Testis (tissue), 3 donors: ENCODE results near the gene RDM1. TPM values are rescaled to one million over a fixed set of nuclear protein-coding genes. Genes with fewer than 3 reads are reported as not detected.

Experiments
- DNase-seq: peaks from one replicate; pipeline ENCODE4 v3.0.0-alpha.2; 2019
- H3K27ac ChIP-seq, 2 donors: fragments of 200-600 bp; sonication (generic); one replicate each; pipeline ENCODE4 v1.5.1; 2019
- H3K27me3 ChIP-seq: fragments of 200-600 bp; sonication (generic); one replicate; pipeline ENCODE4 v1.5.1; 2019
- H3K36me3 ChIP-seq: fragments of 200-600 bp; sonication (generic); one replicate; pipeline ENCODE4 v1.5.1; 2017; ENCODE audit warnings: low read depth; ENCODE audit errors: missing control alignments
- H3K4me1 ChIP-seq: fragments of 200-600 bp; sonication (generic); one replicate; pipeline ENCODE4 v1.5.1; 2019
- H3K4me3 ChIP-seq, 2 donors: fragments of 200-600 bp; sonication (generic); one replicate each; pipeline ENCODE4 v1.5.1; 2017 to 2019
- H3K9me3 ChIP-seq: fragments of 200-600 bp; sonication (generic); one replicate; pipeline ENCODE4 v1.5.1; 2017
- CTCF ChIP-seq, 3 experiments: fragments of 450-650 bp in 2 of 3; fragments of 200-600 bp in 1 of 3; sonication (generic) in 1 of 3; IDR thresholded peaks; one replicate each; pipeline ENCODE4 v1.5.1; 2016 to 2019; ENCODE audit warnings: antibody characterized with exemption in 3 of 3, mild to moderate bottlenecking in 2 of 3, moderate library complexity in 1 of 3
- POLR2A ChIP-seq: fragments of 450-650 bp; IDR thresholded peaks from one replicate; pipeline ENCODE4 v1.6.1; 2017; ENCODE audit warnings: antibody characterized with exemption, mild to moderate bottlenecking, moderate library complexity
- WGBS, 2 donors: methylation state at CpG; one replicate each; pipeline ENCODE4 v1.1.5; 2018; 5-methylcytosine and 5-hydroxymethylcytosine counted together
- intact Hi-C: fragments of 100-400 bp; cut with DNase I; formaldehyde crosslinking; loops from one replicate; pipeline ENCODE4 v1.15.1; 2023; ENCODE audit warnings: low total_unique reads
- polyA plus RNA-seq: library from polyadenylated mRNA; stranded (reverse); fragments of 350-450 nt; fragmentation: Illumina TruSeq; extraction: RNeasy Lipid Tissue Mini Kit (QIAGEN cat#74804); gene quantifications from one replicate; pipeline ENCODE4 v1.2.3, GENCODE V29; 2014; ENCODE audit warnings: low read depth, low replicate concordance; ENCODE audit not compliant: insufficient read depth
- total RNA-seq, 2 donors: library from RNA; depleted of rRNA; stranded (reverse); fragments of >200 nt; gene quantifications; one replicate each; pipeline ENCODE4 v1.2.3, GENCODE V29; 2016

RDM1 gene
- total and polyA plus RNA-seq, 3 donors from 2014 or later, result 9.6 to 19.3 (median 18.6) TPM

GRCh38 chr17:35875800-35876139, 54.8 kb downstream of the RDM1 start:
- H3K4me1 ChIP-seq, result no peaks in the 10 kb centered on the region
- intact Hi-C loops, result no loop called here
- no peaks in the 10 kb centered on the region for H3K9me3 ChIP-seq
- DNase-seq, result no peak
- WGBS, 2 donors, result 74 to 78% methylated on average over 3 of the region's 3 CpGs
- H3K36me3 ChIP-seq, result no peaks in the 10 kb centered on the region
- TF ChIP-seq POLR2A (no peak), CTCF (IDR thresholded peaks at IDR 0.05) (no peak)
- no peak overlapping the region for H3K27ac ChIP-seq
- H3K4me3 ChIP-seq, result no peak overlapping the region
- no peaks in the 10 kb centered on the region for H3K27me3 ChIP-seq

- Histone ChIP-seq H3K36me3 (no peaks in the 10 kb centered on the region), H3K4me1 (no peaks in the 10 kb centered on the region), H3K27me3 (no peaks in the 10 kb centered on the region), H3K27ac (no peak overlapping the region), H3K4me3 (no peak overlapping the region), H3K9me3 (no peaks in the 10 kb centered on the region)
- no peak for DNase-seq
- intact Hi-C loops, result no loop called here
- TF ChIP-seq CTCF (IDR thresholded peaks at IDR 0.05) (no peak), POLR2A (no peak)
- WGBS, 2 donors, result 62 to 66% methylated on average over 5 of the region's 5 CpGs
Observed at GRCh38 chr17:35875072-35875799, 55.3 kb downstream of the RDM1 start.

- H3K36me3 ChIP-seq, result no peaks in the 10 kb centered on the region
- 92 to 94% methylated on average over 12 of the region's 12 CpGs for WGBS, 2 donors
- no peaks in the 10 kb centered on the region for H3K4me1 ChIP-seq
- H3K4me3 ChIP-seq, result no peak overlapping the region
- no peaks in the 10 kb centered on the region for H3K9me3 ChIP-seq
- H3K27ac ChIP-seq, result no peak overlapping the region
- intact Hi-C loops, result no loop called here
- no peak for DNase-seq
- TF ChIP-seq CTCF (IDR thresholded peaks at IDR 0.05) (no peak), POLR2A (no peak)
- no peaks in the 10 kb centered on the region for H3K27me3 ChIP-seq
Observed at GRCh38 chr17:35872196-35872980, 58.2 kb downstream of the RDM1 start.

- no peaks in the 10 kb centered on the region for H3K27me3 ChIP-seq
- 79% methylated on average over 8 of the region's 8 CpGs for WGBS, 2 donors
- no peaks in the 10 kb centered on the region for H3K36me3 ChIP-seq
- TF ChIP-seq CTCF (IDR thresholded peaks at IDR 0.05) (no peak), POLR2A (no peak)
- intact Hi-C loops, result no loop called here
- H3K4me1 ChIP-seq, result no peaks in the 10 kb centered on the region
- DNase-seq, result no peak
- no peak overlapping the region for H3K4me3 ChIP-seq
- H3K27ac ChIP-seq, result no peak overlapping the region
- no peaks in the 10 kb centered on the region for H3K9me3 ChIP-seq
Observed at GRCh38 chr17:35870906-35871819, 59.4 kb downstream of the RDM1 start.
